ENCODE results near the gene CNN2. TPM values are rescaled to one million over a fixed set of nuclear protein-coding genes. Genes with fewer than 3 reads are reported as not detected.

The CNN2 gene
- total and polyA plus RNA-seq, 2 experiments from 2014 or later = 115 to 247 TPM

DNA sequence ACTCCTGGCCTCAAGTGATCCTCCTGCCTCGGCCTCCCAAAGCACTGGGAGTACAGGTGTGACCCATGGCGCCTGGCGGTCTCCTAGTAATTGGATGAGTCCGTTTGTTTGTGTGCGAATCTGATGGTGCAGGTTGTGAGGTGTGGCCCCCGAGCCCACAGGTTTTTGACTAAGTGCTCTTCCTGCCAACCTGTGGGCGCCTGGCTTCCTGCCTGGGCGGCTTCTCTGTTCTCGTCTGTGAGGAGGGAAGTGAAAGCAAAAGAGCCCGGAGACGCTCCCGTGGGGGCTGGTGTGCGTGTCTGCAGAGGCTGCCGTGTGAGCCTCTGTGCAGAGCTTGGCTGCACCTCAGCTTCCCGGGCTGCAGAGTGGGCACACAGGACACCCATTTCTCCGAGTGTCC is 50.5 kb downstream of the CNN2 start:
- no peaks in the 10 kb centered on the region for H4K20me1 ChIP-seq (ENCODE audit: insufficient read depth, poor library complexity, severe bottlenecking)
- H3K9me3 ChIP-seq (ENCODE audit: low read depth) = no peaks in the 10 kb centered on the region
- H3K4me2 ChIP-seq = no peak overlapping the region
- peaks cover 4% of the 10 kb centered on the region for H3K27me3 ChIP-seq
- H3K27ac ChIP-seq = no peak overlapping the region
- DNase-seq (ENCODE audit: low spot score) = no peak
- peaks cover 4% of the 10 kb centered on the region for H3K4me1 ChIP-seq (ENCODE audit: insufficient read depth)
- no peak overlapping the region for H2AFZ ChIP-seq
- H3K4me3 ChIP-seq = no peak overlapping the region
- TF ChIP-seq CTCF (IDR thresholded peaks at IDR 0.05; ENCODE audit: poor library complexity) (no peak), EZH2 (IDR thresholded peaks at IDR 0.05; ENCODE audit: borderline replicate concordance) (no peak), EZH2phosphoT487 (IDR thresholded peaks at IDR 0.05; ENCODE audit: low read depth, severe bottlenecking, unreplicated experiment) (no peak)
- H3K36me3 ChIP-seq (replicated peaks; ENCODE audit: insufficient read depth, low read depth) = no peaks in the 10 kb centered on the region
- H3K9me2 ChIP-seq (replicated peaks; ENCODE audit: insufficient read depth) = no peaks in the 10 kb centered on the region
- 96% methylated on average over 16 of the region's 16 CpGs for WGBS (ENCODE audit: low lambda C conversion rate, missing lambda C conversion rate)
- no peaks in the 10 kb centered on the region for H3K79me2 ChIP-seq

- no peak overlapping the region for H3K27ac ChIP-seq
- no peak for TF ChIP-seq CTCF (IDR thresholded peaks at IDR 0.05; ENCODE audit: poor library complexity)
- TF ChIP-seq EZH2phosphoT487 (IDR thresholded peaks at IDR 0.05; ENCODE audit: low read depth, severe bottlenecking, unreplicated experiment) = no peak
- TF ChIP-seq EZH2 (IDR thresholded peaks at IDR 0.05; ENCODE audit: borderline replicate concordance) = no peak
- no peak overlapping the region for H3K4me3 ChIP-seq
- no peaks in the 10 kb centered on the region for H4K20me1 ChIP-seq (ENCODE audit: insufficient read depth, poor library complexity, severe bottlenecking)
- H3K79me2 ChIP-seq = no peaks in the 10 kb centered on the region
- no peak for DNase-seq (ENCODE audit: low spot score)
- no peak overlapping the region for H2AFZ ChIP-seq
- H3K9me2 ChIP-seq (replicated peaks; ENCODE audit: insufficient read depth) = no peaks in the 10 kb centered on the region
- no peaks in the 10 kb centered on the region for H3K36me3 ChIP-seq (replicated peaks; ENCODE audit: insufficient read depth, low read depth)
- H3K27me3 ChIP-seq = no peaks in the 10 kb centered on the region
- WGBS (ENCODE audit: low lambda C conversion rate, missing lambda C conversion rate) = 96% methylated on average over 34 of the region's 45 CpGs
- no peaks in the 10 kb centered on the region for H3K9me3 ChIP-seq (ENCODE audit: low read depth)
- no peak overlapping the region for H3K4me2 ChIP-seq
- peaks cover 4% of the 10 kb centered on the region for H3K4me1 ChIP-seq (ENCODE audit: insufficient read depth)
Observed at GRCh38 chr19:1079566-1080111, 53.2 kb downstream of the CNN2 start.

- Histone ChIP-seq H3K9me2 (replicated peaks; ENCODE audit: insufficient read depth) (no peaks in the 10 kb centered on the region), H3K4me3 (no peak overlapping the region), H3K36me3 (replicated peaks; ENCODE audit: insufficient read depth, low read depth) (no peaks in the 10 kb centered on the region), H4K20me1 (ENCODE audit: insufficient read depth, poor library complexity, severe bottlenecking) (no peaks in the 10 kb centered on the region), H3K9me3 (ENCODE audit: low read depth) (no peaks in the 10 kb centered on the region), H3K27me3 (no peaks in the 10 kb centered on the region), H3K27ac (no peak overlapping the region), H3K79me2 (no peaks in the 10 kb centered on the region), H3K4me1 (ENCODE audit: insufficient read depth) (peaks cover 4% of the 10 kb centered on the region), H3K4me2 (no peak overlapping the region), H2AFZ (no peak overlapping the region)
- no peak for TF ChIP-seq EZH2 (IDR thresholded peaks at IDR 0.05; ENCODE audit: borderline replicate concordance)
- TF ChIP-seq CTCF (IDR thresholded peaks at IDR 0.05; ENCODE audit: poor library complexity) = no peak
- TF ChIP-seq EZH2phosphoT487 (IDR thresholded peaks at IDR 0.05; ENCODE audit: low read depth, severe bottlenecking, unreplicated experiment) = no peak
- WGBS (ENCODE audit: low lambda C conversion rate, missing lambda C conversion rate) = 98% methylated on average over 30 of the region's 50 CpGs
- no peak for DNase-seq (ENCODE audit: low spot score)
Observed at GRCh38 chr19:1080360-1081161, 54.2 kb downstream of the CNN2 start.
